ENCODE measurements around the gene KRTAP12-4. TPM values are rescaled to one million over a fixed set of nuclear protein-coding genes. Genes with fewer than 3 reads are reported as not detected.

KRTAP12-4 gene
- total RNA-seq, 4 donors from 2014 or later, result not detected

- H3K4me1 ChIP-seq, result no peaks in the 10 kb centered on the region
- intact Hi-C loops (cut with DNase I; ENCODE audit: low total_unique reads), result no loop called here
- TF ChIP-seq, protein P1, sequence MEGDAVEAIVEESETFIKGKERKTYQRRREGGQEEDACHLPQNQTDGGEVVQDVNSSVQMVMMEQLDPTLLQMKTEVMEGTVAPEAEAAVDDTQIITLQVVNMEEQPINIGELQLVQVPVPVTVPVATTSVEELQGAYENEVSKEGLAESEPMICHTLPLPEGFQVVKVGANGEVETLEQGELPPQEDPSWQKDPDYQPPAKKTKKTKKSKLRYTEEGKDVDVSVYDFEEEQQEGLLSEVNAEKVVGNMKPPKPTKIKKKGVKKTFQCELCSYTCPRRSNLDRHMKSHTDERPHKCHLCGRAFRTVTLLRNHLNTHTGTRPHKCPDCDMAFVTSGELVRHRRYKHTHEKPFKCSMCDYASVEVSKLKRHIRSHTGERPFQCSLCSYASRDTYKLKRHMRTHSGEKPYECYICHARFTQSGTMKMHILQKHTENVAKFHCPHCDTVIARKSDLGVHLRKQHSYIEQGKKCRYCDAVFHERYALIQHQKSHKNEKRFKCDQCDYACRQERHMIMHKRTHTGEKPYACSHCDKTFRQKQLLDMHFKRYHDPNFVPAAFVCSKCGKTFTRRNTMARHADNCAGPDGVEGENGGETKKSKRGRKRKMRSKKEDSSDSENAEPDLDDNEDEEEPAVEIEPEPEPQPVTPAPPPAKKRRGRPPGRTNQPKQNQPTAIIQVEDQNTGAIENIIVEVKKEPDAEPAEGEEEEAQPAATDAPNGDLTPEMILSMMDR (IDR thresholded peaks at IDR 0.05), result no peak
- TF ChIP-seq POLR2A (IDR thresholded peaks at IDR 0.05), result no peak
- no peak within 1 kb of the TSS for H3K4me3 ChIP-seq
- DNase-seq, result no peak
- H3K9me3 ChIP-seq, result no peaks in the 10 kb centered on the region
- peaks cover 0 to 3% of the 10 kb centered on the region in 2 donors for H3K27me3 ChIP-seq
- H3K27ac ChIP-seq, result no peak within 1 kb of the TSS
- no peaks in the 10 kb centered on the region for H3K36me3 ChIP-seq
Measured at GRCh38 chr21:44657635-44658540, 3.4 kb upstream of the KRTAP12-4 start, which contains the start of gene KRTAP12-3. Gene KRTAP12-3, plus strand, starts transcription at chr21:44657932. Its CDS starts 48 bp downstream, at chr21:44657980.

- TF ChIP-seq, protein P1 (IDR thresholded peaks at IDR 0.05), result no peak
- no peak for TF ChIP-seq POLR2A (IDR thresholded peaks at IDR 0.05)
- DNase-seq, result no peak
- intact Hi-C loops (cut with DNase I; ENCODE audit: low total_unique reads), result no loop called here
- Histone ChIP-seq H3K4me3 (no peak overlapping the region), H3K4me1 (no peaks in the 10 kb centered on the region), H3K27me3 (peaks cover 0 to 3% of the 10 kb centered on the region in 2 donors), H3K27ac (no peak overlapping the region), H3K36me3 (no peaks in the 10 kb centered on the region), H3K9me3 (no peaks in the 10 kb centered on the region)
Measured at GRCh38 chr21:44656868-44657267, 2.4 kb upstream of the KRTAP12-4 start.

- intact Hi-C loops (cut with DNase I; ENCODE audit: low total_unique reads), result no loop called here
- Histone ChIP-seq H3K27ac (no peak overlapping the region), H3K9me3 (no peaks in the 10 kb centered on the region), H3K36me3 (no peaks in the 10 kb centered on the region), H3K4me3 (no peak overlapping the region), H3K4me1 (no peaks in the 10 kb centered on the region), H3K27me3 (no peaks in the 10 kb centered on the region)
- TF ChIP-seq POLR2A (IDR thresholded peaks at IDR 0.05), result no peak
- TF ChIP-seq, protein P1 (IDR thresholded peaks at IDR 0.05), result no peak
- no peak for DNase-seq
Measured at GRCh38 chr21:44653656-44654575, 543 bp downstream of the KRTAP12-4 start.

GRCh38 chr21:44653123-44653522 lies 1.3 kb downstream of the KRTAP12-4 start:
- H3K4me1 ChIP-seq, result no peaks in the 10 kb centered on the region
- TF ChIP-seq POLR2A (IDR thresholded peaks at IDR 0.05), result no peak
- TF ChIP-seq, protein P1 (IDR thresholded peaks at IDR 0.05), result no peak
- DNase-seq, result no peak
- intact Hi-C loops (cut with DNase I; ENCODE audit: low total_unique reads), result no loop called here
- no peak overlapping the region for H3K27ac ChIP-seq
- H3K27me3 ChIP-seq, result no peaks in the 10 kb centered on the region
- H3K9me3 ChIP-seq, result no peaks in the 10 kb centered on the region
- no peaks in the 10 kb centered on the region for H3K36me3 ChIP-seq
- no peak overlapping the region for H3K4me3 ChIP-seq

Measured in uterus (tissue), 4 donors.